CD4-positive, alpha-beta T cell treated with Interleukin-4 for 4 hours (primary cell): Measurements from ENCODE around the gene ROR1.
"Not testable (repeated sequence)": the region's sequence is repeated elsewhere in the genome, so short reads cannot be mapped to it uniquely, and the experiment has no call there.

Experiments
- DNase-seq: peaks from one replicate; pipeline ENCODE4 v3.0.0-alpha.2; 2020

ROR1 gene

GRCh38 chr1:63794939-63795378, 21.1 kb downstream of the ROR1 start:
- no peak for DNase-seq

GRCh38 chr1:63795455-63795854, 21.6 kb downstream of the ROR1 start:
- no peak for DNase-seq

DNA sequence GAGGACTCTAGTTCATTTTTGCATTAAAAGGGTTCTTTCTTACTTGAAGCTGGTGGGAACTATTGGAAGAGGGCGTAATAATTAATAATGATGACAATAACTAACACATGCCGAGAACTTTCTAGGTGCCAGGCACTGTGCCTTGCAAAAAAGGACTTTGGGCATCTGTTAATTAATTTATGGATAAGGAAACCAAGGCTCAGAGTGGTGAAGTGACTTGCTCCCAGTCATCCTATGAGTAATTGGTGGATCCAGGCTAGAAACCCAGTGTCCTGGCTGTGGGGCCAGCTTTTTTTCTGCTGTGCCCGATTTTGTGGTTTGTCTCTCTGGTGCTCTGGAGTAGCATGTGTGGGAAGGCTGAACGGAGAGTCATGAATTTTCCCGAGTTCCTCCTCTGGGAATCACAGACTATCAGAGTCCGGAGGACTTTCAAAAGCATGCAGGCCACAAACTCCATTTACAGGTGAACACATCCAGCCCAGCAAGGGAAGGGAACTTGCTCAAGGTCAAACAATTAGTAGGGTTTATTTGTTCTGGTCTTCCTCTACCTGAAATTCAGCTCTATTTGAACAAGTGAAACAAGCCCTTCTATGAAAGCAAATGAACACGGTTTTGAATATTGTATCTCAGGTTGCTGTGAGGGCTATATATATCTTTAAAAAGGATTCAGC, 23.4 kb downstream of the ROR1 start:
- DNase-seq: no peak

DNA sequence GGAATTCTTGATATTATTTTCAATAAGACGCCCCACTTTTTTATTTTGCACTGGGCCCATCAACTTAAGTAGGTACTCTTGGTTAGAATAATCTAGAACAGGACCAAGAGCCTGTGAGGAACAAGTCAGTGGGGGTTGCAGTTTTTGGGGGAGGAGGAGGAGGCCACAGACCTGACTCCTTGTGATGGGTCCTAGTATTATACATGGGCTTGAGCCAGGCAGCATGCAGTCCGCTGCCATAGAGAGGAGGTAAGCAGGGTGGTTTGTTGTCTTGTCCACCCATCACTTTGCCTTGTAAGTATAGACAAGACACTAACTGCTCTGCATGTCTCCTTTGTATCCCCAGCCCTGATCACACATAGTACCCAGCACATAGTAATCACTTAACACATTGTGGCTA, 24.5 kb downstream of the ROR1 start:
- DNase-seq: no peak

- no peak for DNase-seq
These were observed 25.5 kb downstream of the ROR1 start for GRCh38 chr1:63799307-63799706.

DNA sequence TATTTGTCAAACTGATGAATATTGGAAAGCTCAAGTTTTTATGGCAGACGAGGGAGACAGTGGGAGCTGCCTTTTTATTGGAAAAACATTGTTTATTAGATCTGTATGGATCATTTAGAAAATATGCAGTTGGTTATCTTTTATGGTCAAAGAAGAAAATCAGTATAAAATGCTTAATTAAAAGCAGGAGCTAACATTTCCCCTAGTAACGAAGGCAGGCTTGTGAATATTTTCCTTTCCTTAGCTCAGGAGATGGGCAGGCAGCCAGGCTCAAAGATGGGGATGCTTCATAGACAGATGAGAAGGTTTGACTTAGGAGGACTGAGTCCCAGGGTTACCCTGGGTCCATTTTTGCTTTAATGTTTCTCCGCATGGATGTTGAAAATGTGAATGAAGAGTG, 26.0 kb downstream of the ROR1 start:
- no peak for DNase-seq

GRCh38 chr1:63802109-63802508, 28.3 kb downstream of the ROR1 start:
- DNase-seq: no peak

GRCh38 chr1:63804829-63805484, 31.1 kb downstream of the ROR1 start:
- DNase-seq: no peak

- no peak for DNase-seq
These were observed 33.2 kb downstream of the ROR1 start for GRCh38 chr1:63807046-63807445.

DNA sequence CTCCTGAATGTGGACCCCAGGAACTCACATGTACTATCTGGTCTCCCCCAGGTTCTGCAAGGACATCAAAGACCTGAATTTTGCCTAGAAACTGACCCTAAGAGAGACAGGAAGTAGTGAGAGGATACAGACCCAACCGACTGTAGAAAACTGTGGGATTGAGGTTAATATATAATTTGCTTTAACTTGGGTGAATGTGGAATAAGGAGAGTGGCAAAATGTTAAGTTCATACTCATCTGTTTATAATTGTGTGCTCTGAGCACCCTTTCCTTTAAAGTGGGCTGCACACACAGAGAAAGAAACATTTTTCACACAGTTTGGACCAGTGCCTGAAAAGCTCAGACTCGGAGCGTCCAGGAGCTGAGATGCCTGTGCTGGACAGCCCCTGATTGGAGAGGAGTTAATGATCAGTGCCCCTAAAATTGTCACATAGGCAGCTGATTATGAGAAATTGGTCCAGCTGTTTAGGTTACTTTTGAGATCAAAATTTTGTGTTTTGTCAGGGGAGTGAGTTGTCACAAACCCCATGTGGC, 37.2 kb downstream of the ROR1 start:
- DNase-seq: no peak

- DNase-seq: no peak
These were observed 38.4 kb downstream of the ROR1 start for GRCh38 chr1:63812071-63812700.

GRCh38 chr1:63813829-63814277, 40.0 kb downstream of the ROR1 start:
- DNase-seq: no peak

GRCh38 chr1:63816217-63816815, 42.5 kb downstream of the ROR1 start:
- not testable (repeated sequence) for DNase-seq

DNA sequence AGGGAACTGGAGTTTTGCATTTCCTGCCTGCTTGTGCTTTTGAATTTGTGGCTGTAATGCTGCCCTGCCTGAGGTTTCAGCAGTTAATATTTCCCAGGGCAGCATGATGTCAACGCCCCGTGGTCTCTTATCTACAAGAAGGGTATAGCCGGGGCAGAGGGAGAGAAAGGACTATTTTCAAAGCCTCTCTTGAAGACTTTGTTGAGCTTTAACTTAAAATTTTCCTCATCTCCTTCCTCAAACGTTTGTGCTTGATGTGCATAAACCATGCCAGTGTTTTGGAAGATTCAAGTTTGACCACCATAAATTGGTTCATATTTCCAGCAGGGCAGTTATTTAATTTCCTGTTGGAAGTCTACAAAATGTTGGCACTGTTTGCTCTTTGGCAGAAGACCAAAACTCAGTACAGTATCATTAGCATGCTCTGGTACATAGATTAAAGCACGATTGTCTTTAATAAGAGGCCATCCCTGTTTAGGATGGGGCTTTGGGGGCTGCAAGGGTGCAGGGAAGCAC, 43.4 kb downstream of the ROR1 start:
- no peak for DNase-seq

DNA sequence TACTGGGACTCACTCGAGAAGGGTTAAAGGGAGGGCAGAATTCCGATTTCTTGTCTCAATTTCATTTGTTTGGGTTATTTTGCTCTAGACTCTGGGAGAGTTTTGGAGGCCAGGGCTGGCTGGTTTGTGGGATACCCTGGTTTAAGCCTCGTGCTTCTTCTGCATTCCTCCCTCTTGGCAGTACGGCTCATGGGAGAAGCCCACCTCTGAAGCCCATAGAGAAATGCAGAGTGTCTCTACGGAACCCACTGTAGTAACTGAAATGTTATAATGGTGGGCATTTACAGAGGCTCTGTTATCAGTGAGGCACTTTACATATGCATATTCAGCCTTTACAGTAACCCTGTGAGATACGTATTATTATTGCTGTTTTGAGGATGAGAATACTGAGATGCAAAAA, 43.9 kb downstream of the ROR1 start:
- no peak for DNase-seq

DNA sequence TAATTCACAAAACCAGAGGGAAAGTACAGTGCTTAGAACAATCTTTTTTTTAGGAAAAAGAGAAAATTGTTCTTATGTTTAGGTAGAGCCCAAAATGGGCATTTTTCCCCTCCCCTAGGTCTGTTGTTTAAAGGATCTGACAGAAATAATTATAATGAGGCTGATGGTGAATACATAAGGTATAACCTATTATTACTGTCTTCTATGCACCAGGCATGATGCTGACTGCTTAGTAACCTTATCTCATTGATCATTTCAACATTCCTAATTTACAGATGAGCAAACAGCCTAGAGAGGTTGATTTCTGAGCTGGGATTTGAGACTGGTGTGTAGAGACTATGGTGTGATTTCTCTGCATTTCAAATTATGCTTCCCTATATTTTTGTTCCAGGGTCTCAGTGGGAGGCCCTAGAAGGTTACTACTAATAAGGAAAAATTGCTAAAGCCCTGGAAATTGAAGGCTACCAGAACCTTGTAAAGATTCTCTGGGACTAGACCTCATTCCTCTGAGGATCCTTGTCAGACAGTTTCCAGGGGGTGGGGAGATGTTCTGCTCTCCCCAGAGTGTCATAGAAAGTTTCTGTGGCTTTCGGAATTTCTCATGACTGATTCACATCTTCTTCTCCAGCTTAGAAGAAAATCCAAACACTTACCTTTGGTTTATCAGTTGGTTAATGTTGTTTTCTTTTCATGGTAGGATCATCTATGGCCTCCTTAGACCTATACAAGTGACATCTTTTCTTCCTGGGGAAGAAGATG, 44.9 kb downstream of the ROR1 start:
- DNase-seq: no peak

GRCh38 chr1:63819795-63820194, 46.0 kb downstream of the ROR1 start:
- DNase-seq: no peak

- DNase-seq: no peak
These were observed 47.5 kb downstream of the ROR1 start for GRCh38 chr1:63821091-63822005.

- no peak for DNase-seq
These were observed 48.7 kb downstream of the ROR1 start for GRCh38 chr1:63822540-63822939.

DNA sequence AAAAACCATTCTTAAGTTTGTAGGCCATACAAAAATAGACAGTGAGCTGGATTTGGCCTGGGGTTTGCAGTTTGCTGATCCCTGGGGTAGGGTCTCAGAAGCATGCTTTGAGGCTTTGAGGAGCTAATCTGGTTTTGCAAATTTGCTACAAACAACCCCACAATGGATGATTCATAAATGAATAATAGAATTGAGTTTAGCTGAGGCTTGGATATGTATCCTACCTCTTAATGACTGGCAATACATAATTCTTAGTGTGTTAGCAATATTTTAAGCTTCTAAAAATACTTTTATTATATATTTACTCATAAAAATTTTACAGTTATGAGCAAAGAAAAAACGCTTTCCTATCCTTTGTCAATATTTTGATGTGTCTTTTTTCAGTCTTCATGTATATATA, 50.6 kb downstream of the ROR1 start:
- DNase-seq: no peak

- DNase-seq: no peak
These were observed 51.3 kb downstream of the ROR1 start for GRCh38 chr1:63825111-63825510.
